HG02981 (cell line): Measurements from ENCODE around the gene FAM240A.

Experiments used
- ATAC-seq: cut with Tn5 transposase; IDR thresholded peaks from one replicate; pipeline ENCODE4 v1.9.1; 2021; ENCODE audit warnings: mild to moderate bottlenecking, moderate library complexity; ENCODE audit not compliant: unreplicated experiment

The FAM240A gene

GRCh38 chr3:46671541-46672348 is 59.4 kb downstream of the FAM240A start:
- ATAC-seq, result no peak

GRCh38 chr3:46672349-46672695 is 60.0 kb downstream of the FAM240A start:
- ATAC-seq, result no peak

GRCh38 chr3:46673151-46674030 is 61.1 kb downstream of the FAM240A start:
- no peak for ATAC-seq

GRCh38 chr3:46674031-46674845 is 61.9 kb downstream of the FAM240A start:
- no peak for ATAC-seq

GRCh38 chr3:46675426-46675825 is 63.1 kb downstream of the FAM240A start:
- no peak for ATAC-seq
